Prostate gland (tissue), 2 donors: ENCODE measurements around the gene SPINK5. TPM values are rescaled to one million over a fixed set of nuclear protein-coding genes. Genes with fewer than 3 reads are reported as not detected.

Experiments used
- DNase-seq: peaks from one replicate; pipeline ENCODE4 v3.0.0-alpha.2; 2019; ENCODE audit warnings: low spot score
- H3K27ac ChIP-seq, 2 donors: fragments of 200-600 bp; sonication (generic); 2 replicates each; pipeline ENCODE4 v1.5.1; 2017 to 2019
- H3K27me3 ChIP-seq: fragments of 200-600 bp; sonication (generic); replicated peaks from 2 replicates; pipeline ENCODE4 v1.5.1; 2019; ENCODE audit not compliant: insufficient read depth
- H3K36me3 ChIP-seq, 2 donors: fragments of 200-600 bp; sonication (generic); 1 replicate in 1 of 2; 2 replicates in 1 of 2; pipeline versions ENCODE4 v1.5.1 to v1.8.1; 2017 to 2019
- H3K4me1 ChIP-seq: fragments of 200-600 bp; sonication (generic); replicated peaks from 2 replicates; pipeline ENCODE4 v1.5.1; 2019
- H3K4me3 ChIP-seq, 2 donors: fragments of 200-600 bp; sonication (generic); 2 replicates each; pipeline ENCODE4 v1.5.1; 2017 to 2019
- H3K9me3 ChIP-seq: fragments of 200-600 bp; sonication (generic); 2 replicates; pipeline ENCODE4 v1.5.1; 2017
- CTCF ChIP-seq, 4 experiments: fragments of 200-600 bp in 2 of 4; fragments of 450-650 bp in 2 of 4; sonication (generic) in 2 of 4; IDR thresholded peaks; 1 replicate in 3 of 4; 2 replicates in 1 of 4; pipeline ENCODE4 v1.5.1; 2016 to 2019; ENCODE audit warnings: antibody characterized with exemption in 4 of 4, mild to moderate bottlenecking in 2 of 4, moderate library complexity in 2 of 4
- POLR2A ChIP-seq: fragments of 450-650 bp; IDR thresholded peaks from one replicate; pipeline ENCODE4 v1.6.1; 2016; ENCODE audit warnings: antibody characterized with exemption, mild to moderate bottlenecking
- POLR2AphosphoS5 ChIP-seq: sonication (generic); formaldehyde crosslinking; IDR thresholded peaks from one replicate; pipeline ENCODE4 v1.6.1; 2017; ENCODE audit warnings: antibody characterized with exemption
- WGBS: methylation state at CpG from one replicate; pipeline ENCODE4 v1.1.5; 2018; 5-methylcytosine and 5-hydroxymethylcytosine counted together
- intact Hi-C: fragments of 100-400 bp; cut with DNase I; formaldehyde crosslinking; loops from one replicate; pipeline ENCODE4 v1.14.2; 2022
- total RNA-seq, 2 donors: library from RNA; depleted of rRNA; stranded (reverse); fragments of >200 nt; gene quantifications; one replicate each; pipeline ENCODE4 v1.1.0, GENCODE V29; 2016

Gene SPINK5
- total RNA-seq, 2 donors from 2014 or later: 2.6 to 3.7 TPM

GRCh38 chr5:148120317-148120716, 56.5 kb downstream of the SPINK5 start:
- H3K9me3 ChIP-seq: no peaks in the 10 kb centered on the region
- DNase-seq: no peak
- intact Hi-C loops: loop anchor here (5.0 kb wide), 1 partner anchor 168 kb away; no protein-coding TSS in a partner anchor
- no peak overlapping the region for H3K27ac ChIP-seq
- WGBS: 90% methylated on average over 3 of the region's 3 CpGs
- TF ChIP-seq CTCF (IDR thresholded peaks at IDR 0.05) (no peak), POLR2A (no peak), POLR2AphosphoS5 (no peak)
- H3K27me3 ChIP-seq: no peaks in the 10 kb centered on the region
- H3K36me3 ChIP-seq: no peaks in the 10 kb centered on the region
- no peak overlapping the region for H3K4me3 ChIP-seq
- no peaks in the 10 kb centered on the region for H3K4me1 ChIP-seq

GRCh38 chr5:148125641-148126040, 61.9 kb downstream of the SPINK5 start:
- Histone ChIP-seq H3K4me3 (no peak overlapping the region), H3K27ac (no peak overlapping the region), H3K9me3 (no peaks in the 10 kb centered on the region), H3K4me1 (no peaks in the 10 kb centered on the region), H3K36me3 (no peaks in the 10 kb centered on the region), H3K27me3 (no peaks in the 10 kb centered on the region)
- intact Hi-C loops: no loop called here
- 58% methylated on average over 3 of the region's 3 CpGs for WGBS
- no peak for DNase-seq
- TF ChIP-seq POLR2A: no peak
- TF ChIP-seq POLR2AphosphoS5: no peak
- TF ChIP-seq CTCF (IDR thresholded peaks at IDR 0.05): no peak

GRCh38 chr5:148135091-148136048, 71.6 kb downstream of the SPINK5 start:
- 79% methylated on average over 5 of the region's 5 CpGs for WGBS
- Histone ChIP-seq H3K4me1 (no peaks in the 10 kb centered on the region), H3K4me3 (no peak overlapping the region), H3K9me3 (no peaks in the 10 kb centered on the region), H3K36me3 (no peaks in the 10 kb centered on the region), H3K27me3 (no peaks in the 10 kb centered on the region), H3K27ac (no peak overlapping the region)
- intact Hi-C loops: no loop called here
- no peak for DNase-seq
- TF ChIP-seq POLR2AphosphoS5 (no peak), POLR2A (no peak), CTCF (IDR thresholded peaks at IDR 0.05) (no peak)

GRCh38 chr5:148140846-148141245, 77.1 kb downstream of the SPINK5 start:
- 95% methylated on average over 3 of the region's 3 CpGs for WGBS

More at GRCh38 chr5:148140846-148141245, 77.1 kb downstream of the SPINK5 start:
- no peak overlapping the region for H3K4me3 ChIP-seq
- intact Hi-C loops: no loop called here
- H3K27ac ChIP-seq: no peak overlapping the region
- no peaks in the 10 kb centered on the region for H3K36me3 ChIP-seq
- DNase-seq: no peak
- no peaks in the 10 kb centered on the region for H3K27me3 ChIP-seq
- peaks cover 7% of the 10 kb centered on the region for H3K4me1 ChIP-seq
- TF ChIP-seq POLR2A (no peak), CTCF (IDR thresholded peaks at IDR 0.05) (no peak), POLR2AphosphoS5 (no peak)
- no peaks in the 10 kb centered on the region for H3K9me3 ChIP-seq
